GM19025 (cell line): ENCODE measurements around the gene DOP1B.

ENCODE experiments used
- ATAC-seq: cut with Tn5 transposase; IDR thresholded peaks from one replicate; pipeline ENCODE4 v1.9.1; 2021; ENCODE audit warnings: mild to moderate bottlenecking, low read depth, moderate library complexity; ENCODE audit not compliant: unreplicated experiment

The DOP1B gene

DNA sequence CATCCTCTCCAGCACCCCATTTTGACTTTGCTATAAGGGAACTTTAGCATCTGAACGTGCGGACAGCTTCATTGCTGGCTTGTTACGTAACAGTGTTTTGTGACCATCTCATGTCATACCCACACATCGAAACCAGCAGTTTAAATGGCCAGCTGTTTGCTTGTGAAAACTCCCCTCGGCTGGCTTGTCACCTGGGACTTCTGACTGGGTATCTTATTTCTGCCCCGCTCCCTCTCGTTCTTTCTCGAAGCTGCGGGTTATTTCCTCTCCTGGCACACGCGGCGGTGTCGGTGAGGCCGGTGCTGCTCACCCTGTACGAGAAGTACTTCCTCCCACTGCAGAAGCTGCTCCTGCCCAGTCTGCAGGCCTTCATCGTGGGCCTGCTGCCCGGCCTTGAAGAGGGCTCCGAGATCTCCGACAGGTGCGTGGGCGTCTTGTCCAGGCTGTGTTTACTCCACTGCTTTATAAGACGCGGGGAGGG lies 43.5 kb downstream of the DOP1B start:
- no peak for ATAC-seq

DNA sequence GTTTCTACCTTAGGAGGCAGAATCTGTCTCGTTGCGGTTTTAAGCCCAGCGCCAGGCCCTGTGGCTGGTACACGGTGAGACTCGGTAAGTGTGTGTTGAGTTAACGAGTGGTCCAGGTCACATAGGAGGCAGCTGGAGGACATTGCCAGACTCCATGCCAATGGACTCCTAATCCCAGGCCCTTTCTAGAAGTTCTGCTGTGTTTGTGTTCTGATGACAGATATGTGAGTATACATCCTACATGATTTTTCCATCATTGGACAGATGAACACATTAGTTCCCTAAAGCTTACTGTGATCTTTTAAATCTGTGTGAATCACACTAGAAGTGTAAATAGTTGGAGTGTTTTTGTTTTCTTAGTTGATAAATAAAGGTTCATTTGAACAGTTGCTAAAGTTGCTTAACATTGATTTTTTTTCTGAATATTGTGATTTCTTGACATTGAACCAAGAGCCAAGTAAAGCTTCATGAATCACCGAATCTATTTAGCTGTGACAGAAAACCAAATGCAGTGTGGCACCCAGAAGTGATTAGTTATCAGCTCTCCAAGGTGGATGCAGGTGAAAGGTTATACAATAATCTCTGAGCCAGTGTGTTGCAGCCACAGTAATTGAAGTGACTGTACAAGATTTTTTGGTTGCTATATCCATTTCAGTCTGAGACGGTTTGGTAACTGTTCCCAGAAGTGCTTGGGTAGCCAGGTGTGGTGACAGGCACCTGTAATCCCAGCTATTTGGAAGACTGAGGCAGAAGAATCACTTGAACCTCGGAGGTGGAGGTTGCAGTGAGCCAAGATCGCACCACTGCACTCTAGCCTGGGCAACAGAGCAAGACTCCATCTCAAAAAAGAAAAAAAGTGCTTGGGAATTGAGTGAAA lies 46.3 kb downstream of the DOP1B start:
- ATAC-seq, result no peak

DNA sequence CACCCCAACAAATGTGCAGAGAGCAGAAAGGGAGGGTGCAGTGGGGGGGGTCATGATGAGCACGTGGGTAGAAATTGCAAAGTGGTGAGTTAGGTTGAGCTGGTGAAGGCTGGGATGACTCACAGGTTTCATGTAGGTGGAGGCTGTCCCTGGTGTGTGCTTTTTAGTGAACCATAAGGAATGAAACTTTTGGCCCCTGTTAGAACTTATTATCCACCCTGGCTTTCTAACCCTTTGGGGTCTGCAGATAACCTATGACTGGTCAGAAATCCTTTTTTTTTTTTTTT lies 46.9 kb downstream of the DOP1B start:
- ATAC-seq, result no peak

DNA sequence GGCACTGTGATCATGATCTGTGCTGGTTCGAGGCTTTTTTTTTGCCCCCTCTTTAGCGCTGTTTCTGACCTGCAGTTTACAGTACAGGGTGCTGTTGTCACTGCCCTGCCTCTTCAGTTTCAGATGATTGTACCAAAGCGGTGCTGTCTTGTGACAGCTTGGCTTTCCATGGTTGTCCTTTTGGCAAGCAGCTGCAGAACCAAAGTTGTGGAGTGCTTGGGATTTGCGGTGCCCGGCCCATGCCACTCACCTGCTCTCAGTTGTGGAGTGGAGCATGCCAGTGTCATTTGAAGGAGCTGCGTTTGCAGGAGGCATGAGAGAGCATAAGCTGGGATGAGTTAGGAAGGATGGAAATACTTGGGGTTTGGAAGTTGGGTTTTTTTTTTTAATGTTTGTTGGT lies 48.4 kb downstream of the DOP1B start:
- ATAC-seq, result no peak

DNA sequence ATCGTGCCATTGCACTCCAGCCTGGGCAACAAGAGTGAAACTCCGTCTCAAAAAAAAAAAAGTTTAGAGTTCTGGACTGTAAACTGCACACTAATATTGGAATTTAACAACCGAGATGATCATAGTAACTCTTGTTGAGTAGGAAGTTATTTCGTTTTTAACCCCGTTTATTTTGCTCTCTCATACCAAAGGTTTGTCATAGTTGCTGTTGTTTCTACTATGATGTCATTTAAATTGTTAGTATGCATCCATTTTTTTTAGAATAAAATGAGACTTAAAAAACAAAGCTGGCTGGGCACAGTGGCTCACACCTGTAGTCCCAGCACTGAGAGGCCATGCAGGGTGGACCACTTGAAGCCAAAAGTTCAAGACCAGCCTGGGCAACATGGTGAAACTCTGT lies 49.3 kb downstream of the DOP1B start:
- ATAC-seq, result no peak
